ENCODE data around the gene EIF4G3. TPM values are rescaled to one million over a fixed set of nuclear protein-coding genes. Genes with fewer than 3 reads are reported as not detected.

Gene EIF4G3
- total RNA-seq, 2 donors from 2014 or later, result 33.4 to 38.5 TPM

- H3K4me1 ChIP-seq, result peaks cover 0 to 23% of the 10 kb centered on the region in 2 donors
- H3K9me3 ChIP-seq, result no peaks in the 10 kb centered on the region
- no peaks in the 10 kb centered on the region for H3K27me3 ChIP-seq
- TF ChIP-seq, protein P1, sequence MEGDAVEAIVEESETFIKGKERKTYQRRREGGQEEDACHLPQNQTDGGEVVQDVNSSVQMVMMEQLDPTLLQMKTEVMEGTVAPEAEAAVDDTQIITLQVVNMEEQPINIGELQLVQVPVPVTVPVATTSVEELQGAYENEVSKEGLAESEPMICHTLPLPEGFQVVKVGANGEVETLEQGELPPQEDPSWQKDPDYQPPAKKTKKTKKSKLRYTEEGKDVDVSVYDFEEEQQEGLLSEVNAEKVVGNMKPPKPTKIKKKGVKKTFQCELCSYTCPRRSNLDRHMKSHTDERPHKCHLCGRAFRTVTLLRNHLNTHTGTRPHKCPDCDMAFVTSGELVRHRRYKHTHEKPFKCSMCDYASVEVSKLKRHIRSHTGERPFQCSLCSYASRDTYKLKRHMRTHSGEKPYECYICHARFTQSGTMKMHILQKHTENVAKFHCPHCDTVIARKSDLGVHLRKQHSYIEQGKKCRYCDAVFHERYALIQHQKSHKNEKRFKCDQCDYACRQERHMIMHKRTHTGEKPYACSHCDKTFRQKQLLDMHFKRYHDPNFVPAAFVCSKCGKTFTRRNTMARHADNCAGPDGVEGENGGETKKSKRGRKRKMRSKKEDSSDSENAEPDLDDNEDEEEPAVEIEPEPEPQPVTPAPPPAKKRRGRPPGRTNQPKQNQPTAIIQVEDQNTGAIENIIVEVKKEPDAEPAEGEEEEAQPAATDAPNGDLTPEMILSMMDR (IDR thresholded peaks at IDR 0.05), result no peak
- H3K36me3 ChIP-seq, result no peaks in the 10 kb centered on the region
- no peak for DNase-seq (ENCODE audit: low spot score)
- no peak overlapping the region for H3K4me3 ChIP-seq
- H3K27ac ChIP-seq, result no peak overlapping the region
Measured at GRCh38 chr1:21018673-21019072, 158.0 kb downstream of the EIF4G3 start.

- Histone ChIP-seq H3K36me3 (no peaks in the 10 kb centered on the region), H3K27me3 (no peaks in the 10 kb centered on the region), H3K9me3 (no peaks in the 10 kb centered on the region), H3K4me3 (no peak overlapping the region), H3K27ac (no peak overlapping the region), H3K4me1 (peaks cover 0 to 15% of the 10 kb centered on the region in 2 donors)
- DNase-seq (ENCODE audit: low spot score), result no peak
- TF ChIP-seq, protein P1 (IDR thresholded peaks at IDR 0.05), result no peak
Measured at GRCh38 chr1:21013510-21013909, 163.2 kb downstream of the EIF4G3 start.

- Histone ChIP-seq H3K27me3 (no peaks in the 10 kb centered on the region), H3K4me3 (no peak overlapping the region), H3K4me1 (peaks cover 0 to 15% of the 10 kb centered on the region in 2 donors), H3K36me3 (no peaks in the 10 kb centered on the region), H3K27ac (no peak overlapping the region), H3K9me3 (no peaks in the 10 kb centered on the region)
- DNase-seq (ENCODE audit: low spot score), result no peak
- TF ChIP-seq, protein P1 (IDR thresholded peaks at IDR 0.05), result no peak
Measured at GRCh38 chr1:21012937-21013336, 163.8 kb downstream of the EIF4G3 start.

GRCh38 chr1:21007876-21008275, 168.8 kb downstream of the EIF4G3 start:
- H3K4me3 ChIP-seq, result no peak overlapping the region
- peaks cover 0 to 5% of the 10 kb centered on the region in 2 donors for H3K4me1 ChIP-seq
- DNase-seq (ENCODE audit: low spot score), result no peak
- H3K36me3 ChIP-seq, result no peaks in the 10 kb centered on the region
- TF ChIP-seq, protein P1 (IDR thresholded peaks at IDR 0.05), result no peak
- no peaks in the 10 kb centered on the region for H3K9me3 ChIP-seq
- H3K27me3 ChIP-seq, result no peaks in the 10 kb centered on the region
- no peak overlapping the region for H3K27ac ChIP-seq

- H3K27me3 ChIP-seq, result no peaks in the 10 kb centered on the region
- H3K36me3 ChIP-seq, result no peaks in the 10 kb centered on the region
- H3K4me1 ChIP-seq, result no peaks in the 10 kb centered on the region
- H3K4me3 ChIP-seq, result no peak overlapping the region
- H3K9me3 ChIP-seq, result no peaks in the 10 kb centered on the region
- TF ChIP-seq, protein P1 (IDR thresholded peaks at IDR 0.05), result no peak
- no peak for DNase-seq (ENCODE audit: low spot score)
- no peak overlapping the region for H3K27ac ChIP-seq
Measured at GRCh38 chr1:21005466-21006239, 171.0 kb downstream of the EIF4G3 start.

Data from right atrium auricular region (tissue), 2 donors.